PC-9 (cell line): ENCODE measurements around the gene SBF2. TPM values are rescaled to one million over a fixed set of nuclear protein-coding genes. Genes with fewer than 3 reads are reported as not detected.
A peak's percentile ranks its signal among the peaks of the same experiment; 100 is the strongest.

Experiments
- BruUV-seq: library from RNA; stranded (reverse); fragments of 400-500 nt; replicated peaks from 2 replicates; lab custom pipeline; 2021; lab: Mats Ljungman, UMichigan
- CTCF ChIA-PET: fragments of 300-600 bp; sonication (Branson Sonifier 250); formaldehyde crosslinking; loops from one replicate; lab custom pipeline; 2022; ENCODE audit warnings: antibody characterized with exemption; lab: Charles Lee
- POLR2A ChIA-PET: fragments of 300-600 bp; sonication (Branson Sonifier 250); formaldehyde crosslinking; loops from one replicate; lab custom pipeline; 2022; ENCODE audit warnings: antibody characterized with exemption; ENCODE audit not compliant: unreplicated experiment; lab: Charles Lee
- DNase-seq, 2 experiments: peaks; one replicate each; pipeline versions ENCODE4 v3.0.0 to v3.0.0-alpha.2; 2015 to 2022; ENCODE audit warnings: mixed read lengths in 1 of 2
- H2AFZ ChIP-seq: fragments of 200-600 bp; sonication (generic); 2 replicates; pipeline ENCODE4 v1.8.1; 2017; ENCODE audit warnings: antibody characterized with exemption
- H3F3A ChIP-seq: fragments of 200-600 bp; sonication (generic); 2 replicates; pipeline ENCODE4 v1.8.1; 2017; ENCODE audit warnings: antibody characterized with exemption, mild to moderate bottlenecking, low read depth; ENCODE audit not compliant: insufficient read depth
- H3K27ac ChIP-seq: fragments of 200-600 bp; sonication (generic); 2 replicates; pipeline ENCODE4 v1.6.1; 2016; ENCODE audit warnings: mixed run types
- H3K27me3 ChIP-seq: fragments of 200-600 bp; sonication (generic); 2 replicates; pipeline ENCODE4 v1.6.1; 2016; ENCODE audit warnings: low read depth, mixed run types; ENCODE audit not compliant: insufficient read depth
- H3K36me3 ChIP-seq: fragments of 200-600 bp; sonication (generic); 2 replicates; pipeline ENCODE4 v1.6.1; 2016; ENCODE audit warnings: low read depth, mixed run types
- H3K4me1 ChIP-seq: fragments of 200-600 bp; sonication (generic); replicated peaks from 2 replicates; pipeline ENCODE4 v1.6.1; 2016; ENCODE audit warnings: mixed run types; ENCODE audit not compliant: insufficient read depth
- H3K4me2 ChIP-seq: fragments of 200-600 bp; sonication (generic); 2 replicates; pipeline ENCODE4 v1.6.1; 2017; ENCODE audit warnings: mixed run types
- H3K4me3 ChIP-seq: fragments of 200-600 bp; sonication (generic); 2 replicates; pipeline ENCODE4 v1.6.1; 2016; ENCODE audit warnings: mixed run types
- H3K79me2 ChIP-seq: fragments of 200-600 bp; sonication (generic); 2 replicates; pipeline ENCODE4 v1.6.1; 2017; ENCODE audit warnings: low read depth, mixed run types
- H3K9me2 ChIP-seq: fragments of 200-600 bp; sonication (generic); 2 replicates; pipeline ENCODE4 v1.8.1; 2017; ENCODE audit warnings: mild to moderate bottlenecking; ENCODE audit not compliant: insufficient read depth
- H3K9me3 ChIP-seq: fragments of 200-600 bp; sonication (generic); 2 replicates; pipeline ENCODE4 v1.8.1; 2016; ENCODE audit warnings: low read depth; ENCODE audit not compliant: insufficient read depth
- H4K20me1 ChIP-seq: fragments of 200-600 bp; sonication (generic); 2 replicates; pipeline ENCODE4 v1.8.1; 2017; ENCODE audit not compliant: insufficient read depth
- CTCF ChIP-seq: fragments of 200-600 bp; sonication (generic); conservative IDR thresholded peaks from 2 replicates; pipeline ENCODE4 v1.6.1; 2017; ENCODE audit warnings: mixed run types, antibody characterized with exemption, mild to moderate bottlenecking, moderate library complexity
- EZH2 ChIP-seq: fragments of 200-600 bp; sonication (generic); IDR thresholded peaks from 2 replicates; pipeline ENCODE4 v1.8.0; 2017; ENCODE audit warnings: antibody characterized with exemption, low read depth
- intact Hi-C: fragments of 100-400 bp; cut with micrococcal nuclease; formaldehyde crosslinking; loops from one replicate; pipeline ENCODE4 v1.10.0; 2022; ENCODE audit not compliant: unreplicated experiment
- total RNA-seq: library from RNA; stranded (reverse); gene quantifications from 2 replicates; pipeline ENCODE4 v1.2.3, GENCODE V29; 2021

SBF2 gene
- total RNA-seq, 1 experiment from 2014 or later: 18.6 TPM

GRCh38 chr11:10243896-10244575 is 50.0 kb downstream of the SBF2 start:
- H3K9me3 ChIP-seq: no peaks in the 10 kb centered on the region
- no peaks in the 10 kb centered on the region for H4K20me1 ChIP-seq
- no peak overlapping the region for H2AFZ ChIP-seq
- CTCF ChIA-PET: no interaction called here
- H3K4me3 ChIP-seq: no peak overlapping the region
- no peak overlapping the region for H3K27ac ChIP-seq
- H3F3A ChIP-seq: no peaks in the 10 kb centered on the region
- DNase-seq: no peak
- POLR2A ChIA-PET: interaction anchor here (0.7 kb wide), 1 partner anchor 207 kb away, joined by 3 read pairs; no protein-coding TSS in a partner anchor
- intact Hi-C loops: no loop called here
- no peaks in the 10 kb centered on the region for H3K9me2 ChIP-seq
- no peak for TF ChIP-seq CTCF
- no peak for TF ChIP-seq EZH2
- no TSS peak for BruUV-seq
- H3K4me2 ChIP-seq: no peak overlapping the region
- H3K79me2 ChIP-seq: peaks cover 3% of the 10 kb centered on the region; the same call in 1 of the 2 replicates
- no peaks in the 10 kb centered on the region for H3K36me3 ChIP-seq
- H3K27me3 ChIP-seq: no peaks in the 10 kb centered on the region
- no peaks in the 10 kb centered on the region for H3K4me1 ChIP-seq

- H3K27me3 ChIP-seq: no peaks in the 10 kb centered on the region
- H3K4me2 ChIP-seq: no peak overlapping the region
- H3K27ac ChIP-seq: no peak overlapping the region
- TF ChIP-seq EZH2 (no peak), CTCF (no peak)
- H3K79me2 ChIP-seq: peaks cover 1% of the 10 kb centered on the region; the same call in 1 of the 2 replicates
- no peak for DNase-seq
- intact Hi-C loops: no loop called here
- POLR2A ChIA-PET: no interaction called here
- H3K9me2 ChIP-seq: no peaks in the 10 kb centered on the region
- no peak overlapping the region for H3K4me3 ChIP-seq
- no peaks in the 10 kb centered on the region; the same call in 1 of the 2 replicates for H3K4me1 ChIP-seq
- 0 out of 2 replicates have a peak, but pooled peaks cover 5% of the 10 kb centered on the region for H3F3A ChIP-seq
- no peaks in the 10 kb centered on the region for H3K9me3 ChIP-seq
- no peaks in the 10 kb centered on the region; the same call in 1 of the 2 replicates for H4K20me1 ChIP-seq
- no TSS peak for BruUV-seq
- no peak overlapping the region for H2AFZ ChIP-seq
- CTCF ChIA-PET: no interaction called here
- no peaks in the 10 kb centered on the region for H3K36me3 ChIP-seq
Measured at GRCh38 chr11:10236840-10237239, 57.2 kb downstream of the SBF2 start.

- no peaks in the 10 kb centered on the region; the same call in 1 of the 2 replicates for H4K20me1 ChIP-seq
- BruUV-seq: no TSS peak
- H2AFZ ChIP-seq: no peak overlapping the region
- CTCF ChIA-PET: interaction anchor here (0.6 kb wide), 1 partner anchor 24 kb away, joined by 3 read pairs; no protein-coding TSS in a partner anchor
- POLR2A ChIA-PET: no interaction called here
- H3K4me2 ChIP-seq: 0 out of 2 replicates have a peak overlapping the region, but pooled peaks have one; percentile 21
- no peaks in the 10 kb centered on the region for H3K36me3 ChIP-seq
- no peaks in the 10 kb centered on the region for H3K9me2 ChIP-seq
- no peaks in the 10 kb centered on the region for H3K9me3 ChIP-seq
- H3K79me2 ChIP-seq: no peaks in the 10 kb centered on the region
- no peaks in the 10 kb centered on the region; the same call in 1 of the 2 replicates for H3K4me1 ChIP-seq
- TF ChIP-seq CTCF: no peak
- intact Hi-C loops: no loop called here
- no peak overlapping the region for H3K4me3 ChIP-seq
- peak in 1 of 2 experiments; percentile 58 for DNase-seq
- 0 out of 2 replicates have a peak, but pooled peaks cover 5% of the 10 kb centered on the region for H3F3A ChIP-seq
- no peak overlapping the region for H3K27ac ChIP-seq
- no peaks in the 10 kb centered on the region for H3K27me3 ChIP-seq
Measured at GRCh38 chr11:10233581-10233980, 60.4 kb downstream of the SBF2 start.
